ENCODE data around the gene UBE2F.

GRCh38 chr2:238005528-238005927, 38.7 kb downstream of the UBE2F start:
- TF ChIP-seq, protein P1, sequence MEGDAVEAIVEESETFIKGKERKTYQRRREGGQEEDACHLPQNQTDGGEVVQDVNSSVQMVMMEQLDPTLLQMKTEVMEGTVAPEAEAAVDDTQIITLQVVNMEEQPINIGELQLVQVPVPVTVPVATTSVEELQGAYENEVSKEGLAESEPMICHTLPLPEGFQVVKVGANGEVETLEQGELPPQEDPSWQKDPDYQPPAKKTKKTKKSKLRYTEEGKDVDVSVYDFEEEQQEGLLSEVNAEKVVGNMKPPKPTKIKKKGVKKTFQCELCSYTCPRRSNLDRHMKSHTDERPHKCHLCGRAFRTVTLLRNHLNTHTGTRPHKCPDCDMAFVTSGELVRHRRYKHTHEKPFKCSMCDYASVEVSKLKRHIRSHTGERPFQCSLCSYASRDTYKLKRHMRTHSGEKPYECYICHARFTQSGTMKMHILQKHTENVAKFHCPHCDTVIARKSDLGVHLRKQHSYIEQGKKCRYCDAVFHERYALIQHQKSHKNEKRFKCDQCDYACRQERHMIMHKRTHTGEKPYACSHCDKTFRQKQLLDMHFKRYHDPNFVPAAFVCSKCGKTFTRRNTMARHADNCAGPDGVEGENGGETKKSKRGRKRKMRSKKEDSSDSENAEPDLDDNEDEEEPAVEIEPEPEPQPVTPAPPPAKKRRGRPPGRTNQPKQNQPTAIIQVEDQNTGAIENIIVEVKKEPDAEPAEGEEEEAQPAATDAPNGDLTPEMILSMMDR (IDR thresholded peaks at IDR 0.05), result no peak
- no peak for TF ChIP-seq KDM1A (IDR thresholded peaks at IDR 0.05; ENCODE audit: low read depth)
- TF ChIP-seq CBX8 (IDR thresholded peaks at IDR 0.05), result no peak
- TF ChIP-seq POLR2A (IDR thresholded peaks at IDR 0.05; ENCODE audit: low read length), result no peak
- no peak for TF ChIP-seq CHD4 (IDR thresholded peaks at IDR 0.05; ENCODE audit: borderline replicate concordance)
- TF ChIP-seq CHD2 (IDR thresholded peaks at IDR 0.05; ENCODE audit: low read length, partially characterized antibody), result no peak

All from A549 (cell line).